Stimulated activated CD4-positive, alpha-beta T cell treated with anti-CD3 and anti-CD28 coated beads, Interleukin-15, amount 100 ng/mL, for 48 hours (primary cell): ENCODE measurements around the gene GYS2.
A peak's percentile ranks its signal among the peaks of the same experiment; 100 is the strongest.

Experiments used
- DNase-seq, 2 donors: peaks; one replicate each; pipeline ENCODE4 v3.0.0-alpha.2; 2020; ENCODE audit warnings: low read depth in 2 of 2

GYS2 gene

GRCh38 chr12:21505888-21506287, 98.8 kb downstream of the GYS2 start:
- DNase-seq = no peak

- DNase-seq = no peak
These were observed 101.8 kb downstream of the GYS2 start for GRCh38 chr12:21502872-21503271.

GRCh38 chr12:21502164-21502496, 102.5 kb downstream of the GYS2 start:
- peak; percentile 17 to 26 for DNase-seq

DNA sequence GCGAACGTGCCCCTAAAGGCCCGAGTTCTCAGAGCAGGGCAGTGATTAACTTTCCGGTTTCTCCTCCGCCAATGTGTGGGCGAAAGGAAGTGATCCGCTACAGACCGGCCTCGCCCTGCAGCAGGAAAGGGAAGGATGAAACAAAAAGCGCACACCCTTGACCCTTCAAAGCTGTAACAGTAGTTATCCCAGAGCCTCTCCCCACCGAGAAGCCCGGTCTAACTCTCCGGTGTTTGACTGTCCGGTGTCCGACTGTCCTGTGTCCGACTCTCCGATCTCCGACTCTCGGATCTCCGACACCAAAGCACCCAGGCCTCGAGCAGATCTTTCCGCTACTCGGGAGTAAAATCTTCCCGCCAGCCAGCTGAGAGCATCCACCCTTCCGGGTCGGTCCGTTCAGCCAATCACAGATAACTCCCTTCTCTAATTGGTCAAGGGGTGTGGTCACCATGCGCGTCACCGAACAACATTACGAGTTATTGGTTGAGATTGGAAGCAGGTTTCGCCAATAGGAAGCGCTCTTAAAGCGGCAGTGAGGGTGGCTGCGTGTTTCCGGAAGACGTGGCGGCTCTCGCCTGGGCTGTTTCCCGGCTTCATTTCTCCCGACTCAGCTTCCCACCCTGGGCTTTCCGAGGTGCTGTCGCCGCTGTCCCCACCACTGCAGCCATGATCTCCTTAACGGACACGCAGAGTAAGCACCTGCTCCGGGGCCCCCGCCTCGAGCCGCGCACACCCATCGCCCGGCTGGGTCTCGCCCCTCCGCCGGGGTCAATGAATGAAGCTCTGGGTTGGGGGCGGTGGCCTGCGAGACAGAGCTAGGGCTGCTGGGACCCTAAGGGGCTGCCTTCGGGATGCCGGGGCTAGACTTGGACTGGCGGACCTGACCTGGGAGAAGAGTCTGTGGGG, 103.1 kb downstream of the GYS2 start, which contains the start of the genes GOLT1B and RECQL:
Gene GOLT1B (plus strand): TSS at position 532 of the 906 bp plus-strand sequence. CDS start 135 bp downstream, at position 667.
Gene RECQL (minus strand): TSS at position 378 of the 906 bp plus-strand sequence. CDS start 2,065 bp downstream, outside the sequence.
- DNase-seq = peak; percentile 86 to 87

GRCh38 chr12:21500786-21501257, 103.8 kb downstream of the GYS2 start:
- no peak for DNase-seq

GRCh38 chr12:21499765-21500164, 104.9 kb downstream of the GYS2 start:
- no peak for DNase-seq
